Measurements from ENCODE around the gene FAM174C. TPM values are rescaled to one million over a fixed set of nuclear protein-coding genes. Genes with fewer than 3 reads are reported as not detected.

The FAM174C gene
- total RNA-seq, result 10 to 100 TPM; 47.2 to 69.1 (median 59.3) TPM

DNA sequence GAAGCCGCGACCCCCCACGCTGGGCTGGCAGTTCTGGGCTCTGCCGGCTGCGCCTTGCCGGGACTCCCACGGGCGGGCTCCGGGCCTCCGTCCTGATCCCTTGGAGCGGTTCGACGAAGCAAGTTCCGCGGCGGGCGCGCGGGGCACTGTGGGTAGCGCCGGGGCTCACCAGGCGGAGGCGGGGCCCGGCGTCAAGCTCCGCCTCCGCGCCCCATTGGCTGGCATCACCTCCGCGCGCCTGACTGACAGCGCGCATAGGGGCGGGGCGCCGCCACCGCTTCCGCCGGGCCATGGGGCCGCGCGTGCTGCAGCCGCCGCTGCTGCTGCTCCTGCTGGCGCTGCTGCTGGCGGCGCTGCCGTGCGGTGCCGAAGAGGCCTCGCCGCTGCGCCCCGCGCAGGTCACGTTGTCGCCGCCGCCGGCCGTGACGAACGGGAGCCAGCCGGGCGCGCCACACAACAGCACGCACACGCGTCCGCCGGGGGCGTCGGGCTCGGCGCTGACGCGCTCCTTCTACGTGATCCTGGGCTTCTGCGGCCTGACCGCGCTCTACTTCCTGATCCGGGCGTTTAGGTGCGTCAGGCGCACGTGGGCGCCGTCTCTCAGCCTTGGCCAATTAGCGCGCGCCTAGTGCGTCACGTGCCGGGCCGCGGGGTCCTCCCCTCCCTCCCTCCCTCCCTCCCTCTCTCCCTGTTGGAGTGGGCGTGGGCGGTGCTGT lies at the start of gene FAM174C:
TSS of gene FAM174C (plus strand) at position 271 of the 716 bp plus-strand sequence. CDS start at position 291, 20 bp downstream.
- peak; percentile 79 for ATAC-seq (ENCODE audit: low FRiP score)

DNA sequence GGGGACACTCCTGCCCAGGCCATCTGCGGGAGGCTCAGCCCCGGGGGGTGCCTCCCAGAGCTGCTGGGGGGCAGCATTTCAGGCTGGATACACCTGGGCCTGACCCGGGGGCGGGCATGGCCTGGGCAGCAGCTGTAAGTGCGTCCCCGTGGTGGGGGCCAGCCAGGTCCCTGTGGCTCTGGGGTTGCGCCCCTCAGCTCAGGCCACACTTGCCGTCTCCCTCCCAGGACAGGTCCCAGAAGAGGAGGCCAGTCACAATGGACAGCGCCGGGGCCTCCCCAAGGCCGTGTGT lies 49.2 kb upstream of the FAM174C start:
- ATAC-seq (ENCODE audit: low FRiP score), result no peak
- TF ChIP-seq, protein P1, sequence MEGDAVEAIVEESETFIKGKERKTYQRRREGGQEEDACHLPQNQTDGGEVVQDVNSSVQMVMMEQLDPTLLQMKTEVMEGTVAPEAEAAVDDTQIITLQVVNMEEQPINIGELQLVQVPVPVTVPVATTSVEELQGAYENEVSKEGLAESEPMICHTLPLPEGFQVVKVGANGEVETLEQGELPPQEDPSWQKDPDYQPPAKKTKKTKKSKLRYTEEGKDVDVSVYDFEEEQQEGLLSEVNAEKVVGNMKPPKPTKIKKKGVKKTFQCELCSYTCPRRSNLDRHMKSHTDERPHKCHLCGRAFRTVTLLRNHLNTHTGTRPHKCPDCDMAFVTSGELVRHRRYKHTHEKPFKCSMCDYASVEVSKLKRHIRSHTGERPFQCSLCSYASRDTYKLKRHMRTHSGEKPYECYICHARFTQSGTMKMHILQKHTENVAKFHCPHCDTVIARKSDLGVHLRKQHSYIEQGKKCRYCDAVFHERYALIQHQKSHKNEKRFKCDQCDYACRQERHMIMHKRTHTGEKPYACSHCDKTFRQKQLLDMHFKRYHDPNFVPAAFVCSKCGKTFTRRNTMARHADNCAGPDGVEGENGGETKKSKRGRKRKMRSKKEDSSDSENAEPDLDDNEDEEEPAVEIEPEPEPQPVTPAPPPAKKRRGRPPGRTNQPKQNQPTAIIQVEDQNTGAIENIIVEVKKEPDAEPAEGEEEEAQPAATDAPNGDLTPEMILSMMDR (IDR thresholded peaks at IDR 0.05), result no peak
- DNase-seq (ENCODE audit: low spot score), result no peak

More for the DNA sequence above, at the start of gene FAM174C:
- TF ChIP-seq, protein P1 (IDR thresholded peaks at IDR 0.05), result no peak
- peak; percentile 88 for DNase-seq (ENCODE audit: low spot score)

DNA sequence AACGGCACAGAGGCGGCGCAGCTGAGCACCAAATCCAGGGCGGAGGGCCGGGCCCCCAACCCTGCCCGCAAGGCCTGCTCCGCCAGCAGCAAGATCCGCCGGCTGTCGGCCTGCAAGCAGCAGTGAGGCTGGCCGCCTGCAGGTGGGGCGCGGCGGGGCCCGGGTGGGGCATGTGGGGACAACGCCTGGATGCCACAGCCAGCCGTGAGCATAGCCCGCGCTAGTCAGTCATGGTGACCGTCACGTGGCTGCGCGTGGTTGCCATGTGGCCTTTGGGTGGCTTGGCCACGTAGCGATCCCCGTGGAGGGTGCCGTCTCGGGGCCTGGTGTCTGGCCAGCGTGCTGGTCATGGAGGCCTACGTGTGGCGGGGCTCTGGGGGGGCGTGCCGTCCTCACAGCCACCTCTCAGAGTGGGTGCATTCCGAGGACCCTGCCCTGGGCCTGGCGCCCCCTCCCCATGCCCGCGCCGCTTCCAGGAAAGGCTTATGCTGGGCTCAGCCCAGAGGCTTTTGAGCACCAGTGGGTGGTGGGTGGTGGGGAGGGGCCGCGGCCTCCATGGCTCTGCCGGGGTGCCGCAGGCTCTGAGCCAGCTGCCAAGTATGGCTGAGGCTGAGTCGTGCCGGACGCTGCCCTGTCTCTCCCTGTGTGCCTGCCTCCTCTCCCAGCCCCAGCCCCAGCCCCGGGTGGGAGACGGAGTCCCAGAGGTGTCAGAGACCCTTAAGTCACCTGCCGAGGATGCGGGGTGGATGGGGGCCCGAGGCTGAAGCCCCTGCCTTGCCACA lies 48.6 kb upstream of the FAM174C start:
- DNase-seq (ENCODE audit: low spot score) (no peak), ATAC-seq (ENCODE audit: low FRiP score) (no peak)

DNA sequence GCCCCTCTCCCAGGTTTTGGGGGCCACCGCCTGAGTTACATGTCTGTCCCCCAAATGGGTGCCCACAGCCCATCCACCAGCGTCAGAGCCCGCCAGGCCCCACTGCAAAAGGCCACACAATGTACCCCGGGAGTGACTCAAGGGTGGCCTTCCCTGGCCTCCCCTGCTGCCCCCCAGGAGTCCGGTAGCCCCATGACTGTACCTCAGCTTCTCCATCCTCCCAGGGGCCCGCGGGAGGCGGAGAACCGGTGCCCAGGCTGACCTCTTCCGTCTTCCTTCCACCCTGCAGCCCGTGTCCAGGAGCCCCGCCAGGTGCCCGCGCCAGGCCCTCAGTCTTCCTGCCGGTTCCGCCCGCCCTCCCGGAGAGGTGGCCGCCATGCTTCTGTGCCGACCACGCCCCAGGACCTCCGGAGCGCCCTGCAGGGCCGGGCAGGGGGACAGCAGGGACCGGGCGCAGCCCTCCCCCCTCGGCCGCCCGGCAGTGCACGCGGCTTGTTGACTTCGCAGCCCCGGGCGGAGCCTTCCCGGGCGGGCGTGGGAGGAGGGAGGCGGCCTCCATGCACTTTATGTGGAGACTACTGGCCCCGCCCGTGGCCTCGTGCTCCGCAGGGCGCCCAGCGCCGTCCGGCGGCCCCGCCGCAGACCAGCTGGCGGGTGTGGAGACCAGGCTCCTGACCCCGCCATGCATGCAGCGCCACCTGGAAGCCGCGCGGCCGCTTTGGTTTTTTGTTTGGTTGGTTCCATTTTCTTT lies 47.9 kb upstream of the FAM174C start:
- DNase-seq (ENCODE audit: low spot score), result no peak
- TF ChIP-seq, protein P1 (IDR thresholded peaks at IDR 0.05), result no peak
- no peak for ATAC-seq (ENCODE audit: low FRiP score)

More for the DNA sequence above, 48.6 kb upstream of the FAM174C start:
- TF ChIP-seq, protein P1 (IDR thresholded peaks at IDR 0.05), result no peak

DNA sequence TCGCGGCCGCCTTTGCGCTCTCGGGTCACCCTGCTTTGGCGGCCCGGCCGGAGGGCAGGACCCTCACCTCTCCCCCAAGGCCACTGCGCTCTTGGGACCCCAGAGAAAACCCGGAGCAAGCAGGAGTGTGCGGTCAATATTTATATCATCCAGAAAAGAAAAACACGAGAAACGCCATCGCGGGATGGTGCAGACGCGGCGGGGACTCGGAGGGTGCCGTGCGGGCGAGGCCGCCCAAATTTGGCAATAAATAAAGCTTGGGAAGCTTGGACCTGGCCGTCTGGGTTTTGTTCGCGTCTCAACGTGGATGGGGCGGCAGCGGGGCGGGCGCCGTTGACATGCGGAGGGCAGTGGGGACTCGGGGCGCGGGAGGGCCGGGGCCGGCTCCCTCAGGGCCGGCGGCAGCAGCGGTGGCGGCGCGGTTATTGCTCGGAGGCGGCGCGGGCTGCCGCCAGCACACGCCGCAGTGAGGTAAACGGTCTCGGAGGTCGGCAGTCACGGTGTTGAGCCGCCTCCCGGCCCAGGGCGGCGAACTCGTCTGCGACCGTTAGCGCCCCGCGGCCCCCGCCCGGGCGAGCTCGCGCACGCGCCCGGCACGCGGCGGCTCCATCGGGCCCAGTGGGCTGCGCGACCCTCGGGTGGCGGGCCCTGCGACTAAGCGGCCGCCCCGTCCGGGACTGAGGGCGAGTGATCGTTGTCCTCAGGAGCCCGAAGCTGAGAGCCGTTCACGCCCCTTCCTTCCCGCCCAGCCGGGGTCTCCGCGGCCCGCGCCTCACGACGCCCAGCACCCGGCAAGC lies 47.0 kb upstream of the FAM174C start:
- TF ChIP-seq, protein P1 (IDR thresholded peaks at IDR 0.05), result no peak
- no peak for ATAC-seq (ENCODE audit: low FRiP score)

More for the DNA sequence above, 47.0 kb upstream of the FAM174C start:
- DNase-seq (ENCODE audit: low spot score), result no peak

Measured in omental fat pad (tissue), 4 donors.